VCaP (cell line): Measurements from ENCODE around the gene TTC12.

Source experiments
- H3K27ac ChIP-seq: fragments of 450-650 bp; 2 replicates; pipeline ENCODE4 v1.5.1; 2017
- CTCF ChIP-seq: fragments of 450-650 bp; conservative IDR thresholded peaks from 2 replicates; pipeline ENCODE4 v1.5.1; 2017; ENCODE audit warnings: mild to moderate bottlenecking, moderate library complexity

Gene TTC12

GRCh38 chr11:113271551-113272245 is 42.7 kb upstream of the TTC12 start:
- TF ChIP-seq CTCF: no peak

DNA sequence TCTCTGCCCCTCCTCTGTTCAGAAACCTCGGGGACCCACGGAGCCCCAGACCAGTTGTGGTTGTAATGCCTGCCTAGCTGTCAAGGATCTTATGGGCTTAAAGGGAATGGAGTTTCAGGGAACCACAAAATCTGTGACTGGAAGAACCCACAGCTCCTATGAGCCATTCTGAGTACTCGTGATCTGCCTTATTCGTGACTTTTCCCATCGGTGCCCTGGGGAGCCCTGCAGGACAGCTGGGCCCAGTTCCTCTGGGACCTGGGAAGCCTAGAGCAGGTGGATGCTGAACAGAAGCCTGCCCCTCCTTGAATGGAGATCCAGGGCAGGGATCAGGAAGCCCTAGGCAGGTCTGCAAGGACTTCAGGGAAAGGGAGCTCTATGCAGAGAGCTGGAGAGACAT is 42.1 kb upstream of the TTC12 start:
- H3K27ac ChIP-seq: no peak overlapping the region
- TF ChIP-seq CTCF: no peak

More at GRCh38 chr11:113271551-113272245, 42.7 kb upstream of the TTC12 start:
- H3K27ac ChIP-seq: no peak overlapping the region

GRCh38 chr11:113272927-113273615 is 41.3 kb upstream of the TTC12 start:
- no peak overlapping the region for H3K27ac ChIP-seq
- TF ChIP-seq CTCF: no peak

GRCh38 chr11:113273720-113274119 is 40.7 kb upstream of the TTC12 start:
- no peak overlapping the region for H3K27ac ChIP-seq
- TF ChIP-seq CTCF: no peak

DNA sequence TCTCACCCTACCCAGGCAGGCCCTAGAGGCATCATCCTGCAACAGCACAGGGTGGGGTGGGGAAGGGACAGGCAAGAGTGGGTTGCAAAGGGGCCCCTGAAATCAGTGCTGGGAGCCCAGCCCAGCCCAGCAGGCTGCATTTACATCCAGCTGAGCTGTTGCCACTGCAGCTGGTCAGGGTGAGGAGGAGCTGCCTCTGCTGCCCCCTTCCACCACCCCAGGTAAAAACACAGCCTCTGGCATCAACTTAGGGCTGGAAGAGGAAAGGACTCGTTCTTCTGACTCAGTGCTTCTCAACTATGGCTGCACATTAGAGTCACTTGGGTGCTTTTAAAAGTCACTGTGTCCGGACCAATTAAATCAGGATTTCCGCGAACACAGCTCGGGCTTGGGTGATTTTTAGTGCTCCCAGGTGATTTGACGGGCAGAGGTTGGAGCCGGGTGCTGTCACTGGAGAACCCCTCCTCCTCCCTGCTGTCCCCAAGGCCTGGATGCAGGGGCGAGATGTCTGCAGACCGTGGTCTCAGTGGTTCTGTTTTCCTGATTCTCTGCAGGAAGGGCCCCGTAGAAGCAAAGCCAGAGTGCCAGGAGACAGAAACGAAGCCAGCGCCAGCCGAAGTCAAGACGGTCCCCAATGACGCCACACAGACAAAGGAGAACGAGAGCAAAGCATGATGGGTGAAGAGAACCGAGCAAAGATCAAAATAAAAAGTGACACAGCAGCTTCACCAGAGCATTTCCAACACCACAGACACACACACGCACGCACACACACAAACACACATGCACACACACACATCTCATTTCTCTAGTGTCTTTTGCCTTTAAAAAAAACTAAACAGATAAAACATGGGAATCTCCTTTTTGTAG is 39.4 kb upstream of the TTC12 start:
- peak; percentile 35 for TF ChIP-seq CTCF
- no peak overlapping the region for H3K27ac ChIP-seq

DNA sequence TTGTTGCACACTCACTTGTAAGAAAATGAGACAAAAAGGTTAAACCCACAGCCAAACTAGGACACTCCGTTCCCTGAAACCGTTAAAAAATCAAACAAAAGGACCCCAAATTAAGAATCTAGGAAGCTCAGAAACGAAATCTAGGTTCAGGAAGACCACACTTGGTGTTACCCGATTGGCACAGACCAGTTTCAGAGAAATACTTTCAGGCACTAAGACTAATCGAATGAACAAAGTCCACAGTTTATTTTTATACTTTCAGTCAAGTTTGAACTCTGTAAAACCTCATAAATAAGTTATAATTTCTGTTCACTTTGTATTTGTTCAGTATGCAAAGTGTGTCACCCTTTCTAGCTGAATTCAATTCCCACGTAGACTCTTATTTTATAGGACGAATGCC is 38.8 kb upstream of the TTC12 start:
- no peak for TF ChIP-seq CTCF

DNA sequence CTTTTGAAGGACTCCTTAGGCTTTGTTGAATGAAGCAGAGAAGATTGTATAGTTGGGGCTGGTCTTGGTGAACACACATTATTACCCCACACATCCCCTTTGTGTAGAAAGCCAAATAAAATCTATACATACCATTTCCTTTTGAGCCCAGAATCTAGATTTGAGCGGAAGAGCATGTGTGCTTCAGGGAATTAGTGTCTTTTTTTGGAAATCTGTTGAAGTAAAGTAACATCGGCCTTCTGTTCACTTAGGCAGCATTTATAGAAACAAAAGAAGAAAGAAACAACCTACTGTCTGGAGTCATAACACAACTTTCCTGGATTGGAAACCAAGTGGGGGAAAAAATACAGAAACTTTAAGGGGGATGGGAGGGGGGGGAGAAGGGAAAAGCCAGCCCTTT is 37.9 kb upstream of the TTC12 start:
- no peak for TF ChIP-seq CTCF
- H3K27ac ChIP-seq: no peak overlapping the region

More for the DNA sequence above, 38.8 kb upstream of the TTC12 start:
- H3K27ac ChIP-seq: no peak overlapping the region
